Nephron progenitor cell (in vitro differentiated cells): Measurements from ENCODE around the gene RPH3AL.

ENCODE experiments used
- DNase-seq: peaks from one replicate; pipeline ENCODE4 v3.0.0; 2021
- H3K27ac Mint-ChIP-seq: 2 replicates; pipeline ENCODE4 v1.8.0; 2021; ENCODE audit warnings: mild to moderate bottlenecking, moderate library complexity, mixed read lengths
- H3K27me3 Mint-ChIP-seq: 2 replicates; pipeline ENCODE4 v1.8.0; 2021; ENCODE audit warnings: mild to moderate bottlenecking, low read depth, mixed read lengths; ENCODE audit not compliant: poor library complexity
- H3K36me3 Mint-ChIP-seq: 2 replicates; pipeline ENCODE4 v1.8.0; 2021; ENCODE audit warnings: low read depth, mixed read lengths
- H3K4me1 Mint-ChIP-seq: 2 replicates; pipeline ENCODE4 v1.8.0; 2021; ENCODE audit warnings: mixed read lengths
- H3K4me3 Mint-ChIP-seq: 2 replicates; pipeline ENCODE4 v1.8.0; 2021; ENCODE audit warnings: mild to moderate bottlenecking, moderate library complexity, mixed read lengths
- H3K9me3 Mint-ChIP-seq: 2 replicates; pipeline ENCODE4 v1.8.0; 2021; ENCODE audit warnings: mild to moderate bottlenecking, moderate library complexity, mixed read lengths
- TF ChIP-seq, protein P1 (sequence below): fragments of 200-600 bp; sonication (generic); IDR thresholded peaks from 2 replicates; pipeline ENCODE4 v1.5.0; 2021; ENCODE audit warnings: antibody characterized with exemption

RPH3AL gene

DNA sequence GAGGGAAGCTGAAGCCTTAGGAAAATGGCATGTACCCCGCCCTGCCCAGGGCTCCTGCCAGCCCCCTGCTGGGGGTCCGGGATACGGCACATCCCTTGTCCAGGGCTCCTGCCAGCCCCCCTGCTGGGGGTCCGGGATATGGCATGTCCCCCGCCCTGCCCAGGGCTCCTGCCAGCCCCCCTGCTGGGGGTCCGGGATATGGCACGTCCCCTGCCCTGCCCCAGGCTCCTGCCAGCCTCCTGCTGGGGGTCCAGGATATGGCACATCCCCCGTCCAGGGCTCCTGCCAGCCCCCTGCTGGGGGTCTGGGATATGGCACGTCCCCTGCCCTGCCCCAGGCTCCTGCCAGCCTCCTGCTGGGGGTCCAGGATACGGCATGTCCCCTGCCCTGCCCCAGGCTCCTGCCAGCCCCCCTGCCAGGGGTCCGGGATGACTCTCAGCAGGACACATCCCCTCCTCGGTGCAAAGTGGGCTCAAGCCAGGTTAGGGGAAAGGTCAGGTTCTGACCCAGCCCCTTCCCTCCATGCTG is 43.2 kb downstream of the RPH3AL start:
- Mint-ChIP-seq H3K4me1 (peaks cover 40% of the 10 kb centered on the region), H3K27ac (no peak overlapping the region), H3K9me3 (peaks cover under 1% of the 10 kb centered on the region), H3K27me3 (peaks cover 18% of the 10 kb centered on the region), H3K4me3 (no peak overlapping the region), H3K36me3 (peaks cover 2% of the 10 kb centered on the region)
- TF ChIP-seq, protein P1, sequence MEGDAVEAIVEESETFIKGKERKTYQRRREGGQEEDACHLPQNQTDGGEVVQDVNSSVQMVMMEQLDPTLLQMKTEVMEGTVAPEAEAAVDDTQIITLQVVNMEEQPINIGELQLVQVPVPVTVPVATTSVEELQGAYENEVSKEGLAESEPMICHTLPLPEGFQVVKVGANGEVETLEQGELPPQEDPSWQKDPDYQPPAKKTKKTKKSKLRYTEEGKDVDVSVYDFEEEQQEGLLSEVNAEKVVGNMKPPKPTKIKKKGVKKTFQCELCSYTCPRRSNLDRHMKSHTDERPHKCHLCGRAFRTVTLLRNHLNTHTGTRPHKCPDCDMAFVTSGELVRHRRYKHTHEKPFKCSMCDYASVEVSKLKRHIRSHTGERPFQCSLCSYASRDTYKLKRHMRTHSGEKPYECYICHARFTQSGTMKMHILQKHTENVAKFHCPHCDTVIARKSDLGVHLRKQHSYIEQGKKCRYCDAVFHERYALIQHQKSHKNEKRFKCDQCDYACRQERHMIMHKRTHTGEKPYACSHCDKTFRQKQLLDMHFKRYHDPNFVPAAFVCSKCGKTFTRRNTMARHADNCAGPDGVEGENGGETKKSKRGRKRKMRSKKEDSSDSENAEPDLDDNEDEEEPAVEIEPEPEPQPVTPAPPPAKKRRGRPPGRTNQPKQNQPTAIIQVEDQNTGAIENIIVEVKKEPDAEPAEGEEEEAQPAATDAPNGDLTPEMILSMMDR = peak; percentile 99
- DNase-seq = peak; percentile 81

DNA sequence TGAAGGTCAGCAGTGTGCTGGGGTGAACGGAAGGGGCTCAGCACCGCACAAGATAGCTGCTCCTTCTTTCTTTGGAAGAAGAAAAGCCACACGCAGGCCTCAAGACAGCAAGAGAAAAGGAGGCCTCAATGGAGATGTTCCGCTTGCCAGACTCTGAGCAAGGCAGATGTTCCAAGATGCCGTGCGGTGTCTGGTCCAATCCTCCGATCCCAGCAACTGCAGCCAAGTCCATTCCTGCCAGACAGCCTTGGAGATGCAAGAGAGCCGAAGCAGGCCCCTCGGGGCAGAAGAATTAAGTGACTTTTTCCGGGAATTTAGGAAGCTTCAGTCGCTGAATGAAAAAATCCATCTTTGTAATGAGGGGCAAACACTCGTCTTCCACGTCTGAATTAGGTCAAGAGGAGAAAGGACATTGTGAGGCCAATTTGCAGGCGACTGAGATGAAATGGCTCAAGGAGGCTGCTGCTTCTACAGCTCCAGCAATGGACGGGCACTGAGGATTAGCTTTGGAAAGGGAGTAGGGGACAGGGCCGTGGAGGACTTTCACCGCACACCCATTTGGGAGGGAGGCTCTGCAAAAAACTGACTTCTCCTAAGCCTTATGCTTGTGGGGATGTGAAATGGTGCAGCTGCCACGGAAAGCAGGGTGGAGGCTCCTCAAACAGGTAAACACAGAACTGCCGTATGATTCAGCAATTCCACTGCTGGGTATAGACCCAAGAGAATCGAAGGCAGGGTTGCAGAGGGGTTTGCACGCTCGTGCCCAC is 44.7 kb downstream of the RPH3AL start:
- H3K4me3 Mint-ChIP-seq = no peak overlapping the region
- H3K27ac Mint-ChIP-seq = no peak overlapping the region
- H3K36me3 Mint-ChIP-seq = no peaks in the 10 kb centered on the region
- H3K4me1 Mint-ChIP-seq = peaks cover 48% of the 10 kb centered on the region
- TF ChIP-seq, protein P1 = no peak
- H3K9me3 Mint-ChIP-seq = no peaks in the 10 kb centered on the region
- DNase-seq = no peak
- peaks cover 22% of the 10 kb centered on the region for H3K27me3 Mint-ChIP-seq

DNA sequence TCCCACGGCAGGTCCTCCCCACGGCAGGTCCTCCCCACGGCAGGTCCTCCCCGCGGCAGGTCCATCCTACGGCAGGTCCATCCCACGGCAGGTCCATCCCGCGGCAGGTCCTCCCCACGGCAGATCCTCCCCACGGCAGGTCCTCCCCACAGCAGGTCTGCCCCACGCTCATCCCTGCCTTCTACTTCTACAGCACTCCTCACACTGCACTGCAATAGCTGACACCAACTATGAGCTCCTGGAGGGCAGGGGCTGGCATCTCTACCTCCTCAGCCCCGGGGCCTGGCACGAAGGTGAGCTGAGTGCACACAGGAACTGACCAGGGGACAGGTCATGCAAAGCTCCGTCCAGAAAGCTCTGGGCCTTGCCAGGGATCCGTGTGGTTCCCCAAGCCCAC is 45.3 kb downstream of the RPH3AL start:
- no peaks in the 10 kb centered on the region for H3K9me3 Mint-ChIP-seq
- peaks cover 22% of the 10 kb centered on the region for H3K27me3 Mint-ChIP-seq
- DNase-seq = no peak
- TF ChIP-seq, protein P1 = no peak
- H3K36me3 Mint-ChIP-seq = peaks cover 6% of the 10 kb centered on the region
- H3K27ac Mint-ChIP-seq = no peak overlapping the region
- peaks cover 53% of the 10 kb centered on the region for H3K4me1 Mint-ChIP-seq
- no peak overlapping the region for H3K4me3 Mint-ChIP-seq

DNA sequence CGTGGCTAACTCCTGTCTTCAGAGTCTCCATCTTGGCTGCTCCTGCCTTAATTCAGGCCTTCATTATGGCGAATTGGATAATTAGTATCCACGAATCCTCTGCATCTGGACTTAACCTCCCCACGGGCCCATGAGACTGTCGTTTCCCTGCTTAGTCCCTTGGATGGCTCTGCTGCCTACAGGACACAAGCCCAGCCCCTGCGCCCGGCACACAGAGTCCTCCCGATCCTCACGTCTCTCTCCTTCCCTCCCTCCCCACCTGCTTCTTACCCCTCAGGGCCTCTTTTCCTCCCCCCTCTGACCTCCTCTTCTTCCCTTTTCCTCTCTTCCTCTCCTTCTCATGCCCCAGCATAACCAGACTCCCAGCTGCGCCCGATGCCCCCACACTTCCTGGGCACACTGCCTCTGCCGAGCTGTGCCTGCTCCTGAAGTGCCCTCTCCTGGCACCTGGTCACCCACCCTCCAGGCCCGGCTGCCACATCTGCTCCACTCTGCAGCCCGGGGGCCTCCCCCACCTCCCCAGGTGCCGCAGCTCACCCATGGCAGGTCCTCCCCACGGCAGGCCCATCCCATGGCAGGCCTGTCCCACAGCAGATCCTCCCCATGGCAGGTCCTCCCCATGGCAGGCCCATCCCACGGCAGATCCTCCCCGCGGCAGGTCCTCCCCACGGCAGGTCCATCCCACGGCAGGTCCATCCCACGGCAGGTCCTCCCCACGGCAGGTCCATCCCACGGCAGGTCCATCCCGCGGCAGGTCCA is 45.9 kb downstream of the RPH3AL start:
- Mint-ChIP-seq H3K27ac (no peak overlapping the region), H3K4me1 (peaks cover 52% of the 10 kb centered on the region), H3K4me3 (peak overlapping the region; percentile 36), H3K9me3 (no peaks in the 10 kb centered on the region), H3K27me3 (peaks cover 19% of the 10 kb centered on the region), H3K36me3 (peaks cover 8% of the 10 kb centered on the region)
- TF ChIP-seq, protein P1 = no peak
- DNase-seq = no peak

DNA sequence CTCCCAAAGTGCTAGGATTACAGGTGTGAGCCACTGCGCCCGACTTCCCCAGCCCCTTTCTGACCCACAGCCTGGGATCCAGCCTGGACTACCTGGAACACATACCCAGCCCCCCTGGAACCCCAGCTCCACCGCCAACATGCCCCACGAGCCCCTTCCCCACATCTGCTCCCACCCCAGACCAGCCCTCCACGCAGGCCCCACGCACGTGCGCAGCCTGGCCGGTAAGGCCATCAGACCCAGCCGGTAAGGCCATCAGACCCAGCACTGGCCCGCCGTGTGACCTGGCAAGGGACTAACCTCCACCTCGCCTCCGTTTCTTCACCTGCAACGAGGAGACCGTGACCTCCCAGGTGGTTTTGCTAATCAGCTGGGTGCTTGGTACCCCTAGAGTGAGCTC is 46.5 kb downstream of the RPH3AL start:
- peaks cover 18% of the 10 kb centered on the region for H3K27me3 Mint-ChIP-seq
- peaks cover 8% of the 10 kb centered on the region for H3K36me3 Mint-ChIP-seq
- peaks cover 47% of the 10 kb centered on the region for H3K4me1 Mint-ChIP-seq
- no peak overlapping the region for H3K27ac Mint-ChIP-seq
- TF ChIP-seq, protein P1 = no peak
- DNase-seq = no peak
- H3K9me3 Mint-ChIP-seq = no peaks in the 10 kb centered on the region
- peak overlapping the region; percentile 36 for H3K4me3 Mint-ChIP-seq
